GM12892 (cell line): ENCODE data around the gene ANKRD40.

Experiments used
- DNase-seq: peaks from one replicate; pipeline ENCODE4 v3.0.0; 2011; ENCODE audit not compliant: insufficient read length
- FAIRE-seq: peaks from 2 replicates; lab custom pipeline; 2011; peaks lifted over from hg19 to GRCh38; lab: Jason Lieb, UNC
- POLR2A ChIP-seq: IDR thresholded peaks from 2 replicates; pipeline ENCODE4 v1.6.1; 2011; ENCODE audit warnings: low read depth, low read length, control low read depth
- POLR2AphosphoS5 ChIP-seq: IDR thresholded peaks from 2 replicates; pipeline ENCODE4 v1.6.1; 2011; ENCODE audit warnings: low read depth, low read length, control low read depth
- TAF1 ChIP-seq: IDR thresholded peaks from 2 replicates; pipeline ENCODE4 v1.6.1; 2011; ENCODE audit warnings: low read depth, mild to moderate bottlenecking, control low read depth, low read length, borderline replicate concordance

The ANKRD40 gene

DNA sequence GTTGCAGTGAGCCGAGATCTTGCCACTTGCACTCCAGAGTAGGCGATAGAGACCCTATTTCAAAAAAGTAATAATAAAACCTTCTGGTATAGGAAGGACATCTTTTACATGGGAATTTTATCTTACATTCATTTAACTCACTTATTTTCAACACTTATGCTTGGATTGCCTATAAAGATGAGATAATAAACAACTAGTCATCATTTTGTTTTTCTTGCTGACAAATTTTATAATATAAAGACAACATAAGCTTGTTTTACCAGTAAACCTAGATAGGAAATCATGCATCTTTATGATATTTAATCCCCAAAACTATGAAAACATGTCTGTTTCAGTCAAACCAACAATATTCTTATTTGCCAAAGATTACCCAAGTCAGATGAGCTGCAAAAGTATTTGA, 56.1 kb downstream of the ANKRD40 start:
- no peak for FAIRE-seq
- no peak for TF ChIP-seq POLR2A
- TF ChIP-seq POLR2AphosphoS5, result no peak
- TF ChIP-seq TAF1, result no peak
- DNase-seq, result no peak

DNA sequence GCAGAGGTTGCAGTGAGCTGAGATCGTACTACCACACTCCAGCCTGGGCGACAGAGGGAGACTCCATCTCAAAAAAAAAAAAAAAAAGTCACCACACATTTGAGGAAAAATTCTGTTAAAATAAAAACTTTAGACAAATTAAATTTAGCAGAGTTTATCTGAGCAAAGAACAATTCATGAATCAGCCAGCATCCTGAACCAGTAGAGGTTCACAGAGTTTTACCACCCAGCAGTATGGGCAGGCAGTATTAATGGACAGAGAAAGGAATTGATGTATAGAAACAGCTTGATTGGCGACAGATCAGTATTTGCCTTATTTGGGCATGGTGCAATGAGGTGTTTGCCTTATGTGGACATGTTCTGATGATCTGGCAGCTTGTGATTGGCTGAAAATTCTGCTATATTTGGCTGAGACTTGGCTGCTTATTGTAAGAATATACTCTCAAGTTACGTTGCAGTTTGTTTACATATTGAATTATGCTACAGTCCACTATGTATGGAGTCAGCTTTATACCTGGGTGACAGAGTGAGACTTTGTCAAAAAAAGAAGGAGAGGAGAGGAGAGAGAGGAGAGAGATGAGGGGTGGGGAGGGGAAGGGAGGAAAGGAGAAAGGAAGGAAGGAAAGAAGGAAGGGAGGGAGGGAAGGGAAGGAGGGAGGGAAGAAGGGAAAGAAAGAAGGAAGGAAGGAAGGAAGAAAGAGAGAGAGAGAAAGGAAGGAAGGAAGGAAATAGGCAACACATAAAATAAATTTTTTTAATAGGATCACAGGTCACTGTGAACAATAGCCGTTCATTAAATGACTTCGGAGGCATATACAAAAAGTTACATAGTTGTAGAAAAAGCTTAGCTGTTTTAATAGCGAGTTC, 58.4 kb downstream of the ANKRD40 start:
- FAIRE-seq, result no peak
- DNase-seq, result no peak
- TF ChIP-seq POLR2A (no peak), TAF1 (no peak), POLR2AphosphoS5 (no peak)

DNA sequence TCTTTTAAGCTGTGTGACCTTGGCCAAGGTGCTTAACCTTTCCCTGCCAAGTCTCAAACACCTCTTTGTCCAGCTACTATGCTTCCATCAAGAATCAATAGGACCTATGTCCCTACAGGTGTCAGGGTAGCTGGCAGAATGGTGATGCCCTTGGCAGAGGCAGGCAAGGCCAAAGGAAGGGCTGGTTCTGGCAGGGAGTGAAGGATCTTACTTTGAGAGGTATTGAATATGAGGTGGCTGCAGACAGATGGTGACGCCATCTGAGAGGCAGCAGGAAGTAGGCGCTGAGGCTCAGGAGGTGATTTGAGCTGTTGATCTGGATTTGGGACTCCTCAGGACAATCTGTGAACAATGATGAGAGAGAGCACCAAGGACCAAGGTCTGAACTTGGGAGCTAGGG, 60.5 kb downstream of the ANKRD40 start:
- no peak for DNase-seq

DNA sequence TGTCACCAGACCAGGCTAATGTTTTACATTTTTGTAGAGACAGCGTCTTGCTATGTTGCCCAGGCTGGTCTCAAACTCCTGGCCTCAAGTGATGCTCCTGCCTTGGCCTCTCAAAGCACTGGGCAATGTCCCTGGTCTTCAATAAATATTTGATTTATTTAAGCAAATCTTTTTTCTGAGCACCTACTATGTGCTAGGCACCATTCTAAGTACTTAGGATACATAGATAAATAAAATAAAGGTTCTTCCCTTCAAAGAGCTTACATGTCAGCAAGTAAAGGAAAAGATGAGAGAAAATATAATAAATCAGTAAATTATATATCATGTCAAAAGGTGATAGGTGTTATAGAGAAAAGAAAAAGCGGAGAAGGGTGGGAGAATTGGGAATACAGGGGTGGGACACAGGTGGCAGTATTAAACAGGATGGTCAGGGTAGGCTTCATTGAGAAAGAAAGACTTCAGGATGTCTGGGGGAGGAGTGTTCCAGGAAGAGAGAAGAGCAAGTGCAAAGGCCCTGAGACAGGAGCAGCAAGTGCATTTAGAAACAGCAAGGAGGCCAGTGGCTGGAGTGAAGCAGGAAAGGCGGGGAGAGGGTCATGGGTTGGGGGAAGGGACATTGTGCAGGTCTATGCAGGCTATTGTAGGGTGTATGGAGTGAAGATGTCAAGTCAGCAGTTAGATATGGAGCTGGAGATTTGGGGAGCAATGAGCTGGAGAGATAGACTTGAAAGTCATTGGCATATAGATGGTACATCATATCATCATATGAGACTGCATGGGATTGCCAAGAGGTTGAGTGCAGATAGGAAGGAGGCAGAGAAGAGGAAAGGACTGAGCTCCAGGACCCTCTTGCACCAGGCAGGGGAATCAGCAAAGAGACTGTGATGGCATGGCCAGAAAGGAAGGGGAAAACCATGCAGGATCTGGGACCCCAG, 61.7 kb downstream of the ANKRD40 start:
- FAIRE-seq, result no peak
- no peak for DNase-seq
- TF ChIP-seq POLR2AphosphoS5, result no peak
- TF ChIP-seq TAF1, result no peak
- TF ChIP-seq POLR2A, result no peak

More for the DNA sequence above, 60.5 kb downstream of the ANKRD40 start:
- TF ChIP-seq TAF1, result no peak
- TF ChIP-seq POLR2AphosphoS5, result no peak
- no peak for TF ChIP-seq POLR2A
- FAIRE-seq, result no peak
